Stimulated activated CD8-positive, alpha-beta memory T cell treated with anti-CD3 and anti-CD28 coated beads, Interleukin-7, amount 100 ng/mL, for 48 hours (primary cell): ENCODE measurements around the gene CREBL2.
"Not testable (repeated sequence)": the region's sequence is repeated elsewhere in the genome, so short reads cannot be mapped to it uniquely, and the experiment has no call there.

Experiments used
- DNase-seq, 2 donors: peaks; one replicate each; pipeline ENCODE4 v3.0.0-alpha.2; 2020; ENCODE audit warnings: low read depth in 1 of 2; ENCODE audit errors: extremely low read depth in 1 of 2

CREBL2 gene

GRCh38 chr12:12611512-12612306, at the start of gene CREBL2:
CREBL2 (plus strand) TSS chr12:12611876; CDS start chr12:12612173, 297 bp downstream.
- peak; percentile 59 to 80 for DNase-seq

GRCh38 chr12:12562016-12562483, 49.6 kb upstream of the CREBL2 start:
- no peak for DNase-seq

DNA sequence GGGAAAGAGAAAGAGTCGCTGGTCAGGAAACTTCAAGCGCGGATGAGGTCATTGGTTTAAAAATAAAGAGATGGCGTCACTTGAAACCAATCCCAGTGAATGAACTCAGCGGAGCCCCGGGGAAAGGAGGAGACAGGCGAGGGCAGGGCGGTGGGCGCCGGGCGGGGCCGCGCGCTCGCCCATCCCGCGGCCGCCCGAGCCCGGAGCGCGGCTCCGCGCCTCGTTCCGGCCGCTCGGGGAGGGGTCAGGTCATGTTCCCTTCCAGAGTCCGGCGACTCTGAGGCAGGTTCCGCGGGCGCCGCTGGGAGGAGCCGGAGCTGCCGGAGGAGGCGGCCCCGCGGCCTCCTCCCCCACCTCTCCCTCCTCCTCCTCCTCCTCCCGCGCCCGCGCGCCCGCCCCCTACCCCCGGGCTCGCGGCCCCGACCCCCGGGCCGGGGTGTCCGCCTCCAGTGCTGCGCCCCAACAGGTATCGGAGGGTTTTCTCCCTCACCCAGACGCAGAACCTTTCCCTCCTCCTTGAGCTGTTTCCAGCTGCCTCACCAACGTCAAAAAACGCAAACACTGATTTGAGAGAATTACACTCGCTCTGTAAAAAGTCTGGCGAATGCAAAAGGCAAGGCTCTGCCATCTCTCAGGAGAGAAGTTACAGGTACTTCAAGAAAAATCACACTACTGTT, 49.0 kb upstream of the CREBL2 start, which contains the start of gene DUSP16:
DUSP16 (minus strand) TSS at position 279 of the 677 bp plus-strand sequence. CDS start 41,765 bp downstream, outside the sequence.
- peak; percentile 57 to 64 for DNase-seq

DNA sequence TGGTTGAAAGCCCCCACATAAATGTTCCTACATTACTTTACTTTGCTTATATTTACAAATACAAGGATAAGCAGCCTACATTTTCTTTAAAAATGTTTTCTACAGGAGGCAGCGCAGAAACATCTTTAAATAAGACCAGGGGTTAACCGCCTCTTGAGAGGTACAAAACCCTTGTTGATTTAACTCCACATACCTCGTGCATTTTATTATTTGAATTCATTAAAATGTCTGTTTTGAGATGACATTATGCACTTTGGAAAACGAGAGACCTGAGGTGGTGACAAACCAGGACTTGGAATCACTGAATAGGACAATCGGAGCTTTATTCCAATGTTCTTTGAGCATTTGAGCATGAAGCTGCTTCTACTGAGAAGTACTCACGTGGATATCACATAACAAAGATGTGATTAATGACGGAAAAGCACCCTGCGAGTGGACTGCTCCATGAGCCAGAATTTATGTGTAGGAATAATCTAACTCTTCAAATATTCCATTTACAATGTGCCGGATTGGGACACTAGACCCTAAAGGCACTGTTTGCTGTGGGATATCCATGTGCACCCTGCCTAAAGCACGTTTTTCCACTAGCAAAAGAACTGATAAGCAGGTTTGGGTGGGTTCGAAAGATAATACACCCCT, 48.3 kb upstream of the CREBL2 start:
- DNase-seq: no peak

GRCh38 chr12:12564911-12565310, 46.8 kb upstream of the CREBL2 start:
- no peak for DNase-seq

DNA sequence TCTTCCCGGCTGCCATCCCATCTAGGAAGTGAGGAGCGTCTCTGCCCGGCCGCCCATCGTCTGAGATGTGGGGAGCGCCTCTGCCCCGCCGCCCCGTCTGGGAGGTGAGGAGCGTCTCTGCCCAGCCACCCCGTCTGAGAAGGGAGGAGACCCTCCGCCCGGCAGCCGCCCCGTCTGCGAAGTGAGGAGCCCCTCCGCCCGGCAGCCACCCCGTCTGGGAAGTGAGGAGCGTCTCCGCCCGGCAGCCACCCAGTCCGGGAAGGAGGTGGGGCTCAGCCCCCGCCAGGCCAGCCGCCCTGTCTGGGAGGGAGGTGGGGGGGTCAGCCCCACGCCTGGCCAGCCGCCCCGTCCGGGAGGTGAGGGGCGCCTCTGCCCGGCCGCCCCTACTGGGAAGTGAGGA, 45.7 kb upstream of the CREBL2 start:
- not testable (repeated sequence) for DNase-seq

DNA sequence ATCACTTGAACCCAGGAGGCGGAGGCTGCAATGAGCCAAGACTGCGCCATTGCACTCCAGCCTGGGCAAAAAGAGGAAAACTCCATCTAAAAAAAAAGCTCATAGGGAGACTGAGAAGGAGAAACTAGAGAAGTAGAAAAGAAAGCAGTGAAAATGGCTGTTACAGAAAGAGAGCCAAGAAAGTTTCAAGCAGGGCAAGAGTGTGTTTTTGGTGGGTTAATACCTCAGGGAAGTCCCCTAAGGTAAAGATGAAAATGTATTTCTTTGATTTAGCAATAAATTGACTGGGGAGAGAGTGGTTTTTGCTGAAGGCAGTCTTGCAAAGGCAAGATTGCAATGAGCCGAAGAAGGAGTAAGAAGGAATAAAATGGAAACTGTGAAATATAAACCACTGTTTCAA, 39.0 kb upstream of the CREBL2 start:
- no peak for DNase-seq

- no peak for DNase-seq
These were observed 33.9 kb upstream of the CREBL2 start for GRCh38 chr12:12577786-12578185.

DNA sequence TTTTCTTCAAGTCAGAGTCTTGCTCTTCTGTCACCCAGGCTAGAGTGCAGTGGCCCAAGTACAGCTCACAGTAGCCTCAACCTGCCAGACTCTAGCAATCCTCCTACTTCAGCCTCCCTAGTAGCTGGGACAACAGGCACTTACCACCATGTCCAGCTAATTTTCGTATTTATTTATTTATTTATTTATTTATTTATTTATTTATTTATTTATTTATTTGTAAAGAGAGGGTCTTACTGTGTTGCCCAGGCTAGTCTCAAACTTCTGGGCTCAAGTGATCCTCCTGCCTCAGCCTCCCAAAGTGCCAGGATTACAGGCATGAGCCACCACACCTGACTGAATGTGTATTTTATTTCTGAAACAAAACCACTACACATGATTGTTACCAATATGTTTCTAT, 31.0 kb upstream of the CREBL2 start:
- not testable (repeated sequence) for DNase-seq

- DNase-seq: no peak
These were observed 29.3 kb upstream of the CREBL2 start for GRCh38 chr12:12582193-12582881.

- DNase-seq: peak in 1 of 2 donors; percentile 61
These were observed 28.8 kb upstream of the CREBL2 start for GRCh38 chr12:12582895-12583303.

DNA sequence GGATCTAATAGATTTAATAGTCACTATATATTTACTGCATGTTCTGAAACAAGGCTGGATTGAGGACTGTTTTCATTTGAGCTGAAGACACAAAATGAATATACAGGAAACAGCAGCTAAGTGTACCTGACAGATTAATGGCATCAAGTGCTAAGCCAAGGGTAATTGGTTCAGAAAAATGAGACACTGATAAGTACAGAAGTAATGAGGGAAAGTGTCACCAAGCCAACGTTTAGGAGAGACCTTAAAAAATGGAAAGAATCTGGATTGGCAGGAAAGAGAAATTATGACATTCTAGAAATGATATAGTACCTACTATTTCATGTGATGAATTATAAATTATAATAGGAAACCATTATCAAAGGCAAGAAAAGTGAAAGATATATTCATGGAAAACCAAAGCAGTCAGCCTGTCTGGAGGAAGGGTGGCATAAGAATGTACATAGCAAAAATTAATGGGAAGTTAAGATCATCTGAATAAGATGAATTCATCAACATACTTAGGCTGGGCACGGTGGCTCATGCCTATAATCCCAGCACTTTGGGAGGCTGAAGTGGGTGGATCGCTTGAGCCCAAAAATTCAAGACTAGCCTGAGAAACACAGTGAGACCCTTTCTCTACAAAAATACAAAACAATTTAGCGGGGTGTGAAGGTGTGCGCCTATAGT, 28.0 kb upstream of the CREBL2 start:
- DNase-seq: no peak

- DNase-seq: no peak
These were observed 26.4 kb upstream of the CREBL2 start for GRCh38 chr12:12585115-12585863.

DNA sequence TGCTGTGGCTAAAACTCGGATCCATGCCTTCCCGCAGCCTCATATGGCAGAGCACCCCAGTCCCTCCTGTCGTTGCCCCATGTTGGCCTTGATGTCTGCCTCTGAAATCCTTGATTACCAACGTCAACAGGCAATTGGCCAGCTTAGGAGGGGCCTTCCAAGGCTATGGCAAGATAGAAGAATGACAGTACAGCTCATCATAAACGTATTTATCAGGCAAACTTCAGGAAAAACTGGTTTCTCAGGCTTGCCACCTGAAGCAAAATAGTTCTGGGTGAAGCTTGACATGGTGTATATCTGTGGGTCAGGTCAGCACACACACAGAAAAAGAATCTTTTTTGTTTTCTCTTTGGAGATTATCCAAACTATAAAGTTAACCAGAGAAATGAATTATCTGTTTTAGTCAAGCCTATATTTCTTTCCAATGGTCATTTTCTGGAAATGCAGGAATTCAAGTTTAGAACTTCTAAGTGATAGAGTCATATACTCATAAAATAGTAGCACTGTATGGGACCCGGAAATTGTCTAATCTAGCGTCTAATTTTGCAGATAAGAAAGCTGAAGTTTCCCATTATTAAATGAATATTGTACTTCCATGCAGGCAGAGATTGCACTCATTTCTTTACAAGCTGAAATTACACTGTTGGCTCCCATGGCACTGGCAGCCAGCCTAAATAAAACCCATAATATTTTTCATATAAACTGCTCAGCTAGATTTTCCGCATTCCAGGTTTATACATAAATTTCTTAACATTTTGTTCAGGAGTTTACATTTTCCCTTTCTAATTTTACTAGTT, 24.6 kb upstream of the CREBL2 start:
- DNase-seq: no peak

GRCh38 chr12:12587878-12588277, 23.8 kb upstream of the CREBL2 start:
- no peak for DNase-seq

- DNase-seq: not testable (repeated sequence)
These were observed 23.2 kb upstream of the CREBL2 start for GRCh38 chr12:12588436-12588835.

GRCh38 chr12:12590961-12591360, 20.7 kb upstream of the CREBL2 start:
- no peak for DNase-seq

- DNase-seq: no peak
These were observed 18.7 kb upstream of the CREBL2 start for GRCh38 chr12:12592930-12593329.

DNA sequence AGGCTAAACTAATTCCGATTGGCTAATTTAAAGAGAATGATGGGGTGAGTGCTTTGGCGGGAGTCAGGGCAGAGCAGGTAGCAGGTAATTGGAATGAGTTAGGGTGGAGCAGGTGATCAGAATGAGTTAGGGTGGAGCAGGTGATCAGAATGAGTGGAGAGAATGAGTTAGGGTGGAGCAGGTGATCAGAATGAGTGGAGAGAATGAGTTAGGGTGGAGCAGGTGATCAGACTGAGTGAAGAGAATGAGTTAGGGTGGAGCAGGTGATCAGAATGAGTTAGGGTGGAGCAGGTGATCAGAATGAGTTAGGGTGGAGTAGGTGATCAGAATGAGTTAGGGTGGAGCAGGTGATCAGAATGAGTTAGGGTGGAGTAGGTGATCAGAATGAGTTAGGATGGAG, 15.7 kb upstream of the CREBL2 start:
- DNase-seq: not testable (repeated sequence)
